ENCODE results near the gene THSD8.

THSD8 gene

GRCh38 chr19:12782424-12783290 is 19.2 kb upstream of the THSD8 start:
- Histone ChIP-seq H3K4me3 (peak overlapping the region; percentile 51 to 64), H3K27me3 (no peaks in the 10 kb centered on the region), H3K36me3 (no peaks in the 10 kb centered on the region), H3K27ac (peak overlapping the region; percentile 98 to 99), H3K9me3 (no peaks in the 10 kb centered on the region), H3K4me1 (peaks cover 5 to 76% (median 69%) of the 10 kb centered on the region in 4 donors)
- intact Hi-C loops (cut with DNase I; ENCODE audit: low total_unique reads): no loop called here
- peak; percentile 84 to 95 for DNase-seq
- TF ChIP-seq CTCF (IDR thresholded peaks at IDR 0.05): peak in 1 of 2 experiments; percentile 23

- intact Hi-C loops (cut with DNase I; ENCODE audit: low total_unique reads): no loop called here
- no peaks in the 10 kb centered on the region for H3K27me3 ChIP-seq
- peaks cover 5 to 79% (median 74%) of the 10 kb centered on the region in 4 donors for H3K4me1 ChIP-seq
- TF ChIP-seq CTCF (IDR thresholded peaks at IDR 0.05): no peak
- no peaks in the 10 kb centered on the region for H3K9me3 ChIP-seq
- H3K27ac ChIP-seq: peak overlapping the region; percentile 98 to 99
- H3K4me3 ChIP-seq: peak overlapping the region; percentile 51 to 64
- H3K36me3 ChIP-seq: no peaks in the 10 kb centered on the region
- no peak for DNase-seq
These were observed 18.5 kb upstream of the THSD8 start for GRCh38 chr19:12783291-12783848.

GRCh38 chr19:12783849-12784393 is 17.9 kb upstream of the THSD8 start:
- Histone ChIP-seq H3K36me3 (no peaks in the 10 kb centered on the region), H3K4me1 (peaks cover 5 to 79% (median 74%) of the 10 kb centered on the region in 4 donors), H3K4me3 (peak overlapping the region in 1 of 2 donors; percentile 64), H3K9me3 (no peaks in the 10 kb centered on the region), H3K27ac (peak overlapping the region; percentile 98 to 99), H3K27me3 (no peaks in the 10 kb centered on the region)
- TF ChIP-seq CTCF (IDR thresholded peaks at IDR 0.05): no peak
- peak in 1 of 2 donors; percentile 87 for DNase-seq
- intact Hi-C loops (cut with DNase I; ENCODE audit: low total_unique reads): no loop called here

GRCh38 chr19:12784394-12784870 is 17.4 kb upstream of the THSD8 start:
- peaks cover 5 to 79% (median 73%) of the 10 kb centered on the region in 4 donors for H3K4me1 ChIP-seq
- intact Hi-C loops (cut with DNase I; ENCODE audit: low total_unique reads): no loop called here
- no peaks in the 10 kb centered on the region for H3K9me3 ChIP-seq
- DNase-seq: no peak
- no peaks in the 10 kb centered on the region for H3K36me3 ChIP-seq
- H3K27me3 ChIP-seq: no peaks in the 10 kb centered on the region
- no peak for TF ChIP-seq CTCF (IDR thresholded peaks at IDR 0.05)
- peak overlapping the region; percentile 98 to 99 for H3K27ac ChIP-seq
- H3K4me3 ChIP-seq: no peak overlapping the region

GRCh38 chr19:12784871-12785430 is 16.9 kb upstream of the THSD8 start:
- no peak for TF ChIP-seq CTCF (IDR thresholded peaks at IDR 0.05)
- DNase-seq: no peak
- no peak overlapping the region for H3K4me3 ChIP-seq
- H3K36me3 ChIP-seq: no peaks in the 10 kb centered on the region
- peaks cover 5 to 74% (median 70%) of the 10 kb centered on the region in 4 donors for H3K4me1 ChIP-seq
- intact Hi-C loops (cut with DNase I; ENCODE audit: low total_unique reads): no loop called here
- H3K27ac ChIP-seq: peak overlapping the region; percentile 98 to 99
- H3K9me3 ChIP-seq: no peaks in the 10 kb centered on the region
- H3K27me3 ChIP-seq: no peaks in the 10 kb centered on the region
